HG03558 (cell line): ENCODE measurements around the gene RBKS.
"Not testable (repeated sequence)": the region's sequence is repeated elsewhere in the genome, so short reads cannot be mapped to it uniquely, and the experiment has no call there.

Source experiments
- ATAC-seq: cut with Tn5 transposase; IDR thresholded peaks from one replicate; pipeline ENCODE4 v1.9.1; 2021; ENCODE audit warnings: moderate number of reproducible peaks; ENCODE audit not compliant: unreplicated experiment; ENCODE audit errors: extremely low read depth

Gene RBKS

DNA sequence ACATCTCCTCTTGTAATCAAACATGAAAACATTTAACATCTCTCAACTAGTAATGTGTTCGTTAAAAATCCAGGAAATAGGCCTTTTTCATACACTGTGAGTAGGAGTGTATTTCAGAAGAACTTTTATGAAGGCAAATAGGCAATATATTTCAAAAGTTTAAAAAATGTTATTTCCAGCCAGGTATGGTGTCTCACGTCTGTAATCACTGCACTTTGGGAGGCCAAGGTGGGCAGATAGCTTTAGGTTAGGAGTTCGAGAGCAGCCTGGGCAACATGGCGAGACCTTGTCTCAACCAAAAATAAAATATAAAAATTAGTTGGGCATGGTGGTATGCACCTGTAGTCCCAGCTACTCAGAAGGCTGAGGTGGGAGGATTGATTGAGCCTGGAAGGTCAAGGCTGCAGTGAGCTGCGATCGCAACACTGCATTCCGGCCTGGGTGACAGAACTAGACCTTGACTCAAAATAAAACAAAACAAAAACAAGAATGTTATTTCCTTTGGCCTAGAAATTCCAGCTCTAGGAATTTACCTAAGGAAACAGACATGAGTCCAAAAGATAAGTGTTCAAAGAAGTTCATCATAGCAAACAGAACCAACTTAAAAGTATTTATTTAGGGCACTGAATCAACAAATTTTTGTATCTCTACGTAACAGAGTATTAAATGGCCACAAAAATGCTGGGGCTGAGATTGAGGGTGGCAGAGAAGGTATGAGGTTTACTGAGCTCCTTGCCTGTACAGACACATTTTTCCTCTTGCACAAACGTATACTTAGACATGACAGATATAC lies 14.9 kb downstream of the RBKS start:
- no peak for ATAC-seq

DNA sequence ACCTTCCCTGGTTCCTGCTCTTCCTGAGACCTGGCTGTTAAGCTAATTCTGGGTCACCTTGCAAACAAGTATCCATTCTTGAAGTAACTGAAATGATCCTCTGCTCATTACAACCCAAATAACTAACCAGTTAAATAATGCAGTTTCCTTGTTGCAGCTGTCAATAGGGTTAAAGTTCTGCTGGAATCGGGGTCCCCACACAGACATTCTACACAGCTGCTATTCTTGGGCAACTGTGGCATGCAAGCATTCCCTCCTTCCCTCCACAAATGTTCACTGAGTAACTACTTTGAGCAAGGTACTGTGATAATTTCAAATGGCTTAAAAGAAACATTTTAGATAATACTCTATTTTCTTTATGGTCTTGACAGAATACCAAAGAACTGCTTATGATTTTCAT lies 17.1 kb downstream of the RBKS start:
- no peak for ATAC-seq

- ATAC-seq: no peak
Observed at GRCh38 chr2:27871802-27872201, 18.4 kb downstream of the RBKS start.

GRCh38 chr2:27870724-27871123 lies 19.5 kb downstream of the RBKS start:
- no peak for ATAC-seq

DNA sequence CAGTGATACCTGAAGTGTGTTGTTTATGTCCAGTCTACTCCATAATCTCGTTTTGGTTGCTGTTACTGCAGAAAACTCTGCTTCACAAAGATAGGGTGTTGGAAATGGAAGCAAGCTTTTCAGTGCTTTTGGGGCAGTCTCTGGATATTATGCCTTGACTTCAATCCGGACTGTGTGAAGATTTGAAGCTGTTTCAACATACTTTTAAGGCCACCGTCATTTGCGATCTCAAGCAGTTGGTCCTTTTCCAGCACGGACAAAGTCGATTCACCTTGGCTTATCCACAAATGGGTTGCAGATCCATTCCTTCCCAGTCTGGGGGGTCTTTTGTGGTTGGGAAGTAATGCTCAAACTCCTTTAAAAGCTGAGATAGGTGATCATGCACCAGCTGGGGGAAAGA lies 20.4 kb downstream of the RBKS start:
- ATAC-seq: no peak

- no peak for ATAC-seq
Observed at GRCh38 chr2:27866237-27866636, 23.9 kb downstream of the RBKS start.

DNA sequence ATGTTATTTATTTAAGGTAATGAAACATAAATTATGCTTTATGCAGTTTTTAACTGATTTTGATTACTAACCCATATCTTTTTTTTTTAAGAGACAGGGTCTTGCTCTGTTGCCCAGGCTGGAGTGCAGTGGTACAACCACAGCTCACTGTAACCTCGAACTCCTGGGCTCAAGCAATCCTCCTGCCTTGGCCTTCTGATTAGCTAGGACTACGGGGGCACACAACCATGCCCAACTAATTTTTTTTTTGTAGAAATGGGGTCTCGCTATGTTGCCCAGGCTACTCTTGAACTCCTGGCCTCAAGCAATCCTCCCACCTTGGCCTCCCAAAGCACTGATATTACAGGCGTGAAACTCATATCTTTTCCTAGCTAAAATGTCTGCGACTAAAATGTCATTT lies 26.2 kb downstream of the RBKS start:
- not testable (repeated sequence) for ATAC-seq

- ATAC-seq: no peak
Observed at GRCh38 chr2:27863146-27863545, 27.0 kb downstream of the RBKS start.

DNA sequence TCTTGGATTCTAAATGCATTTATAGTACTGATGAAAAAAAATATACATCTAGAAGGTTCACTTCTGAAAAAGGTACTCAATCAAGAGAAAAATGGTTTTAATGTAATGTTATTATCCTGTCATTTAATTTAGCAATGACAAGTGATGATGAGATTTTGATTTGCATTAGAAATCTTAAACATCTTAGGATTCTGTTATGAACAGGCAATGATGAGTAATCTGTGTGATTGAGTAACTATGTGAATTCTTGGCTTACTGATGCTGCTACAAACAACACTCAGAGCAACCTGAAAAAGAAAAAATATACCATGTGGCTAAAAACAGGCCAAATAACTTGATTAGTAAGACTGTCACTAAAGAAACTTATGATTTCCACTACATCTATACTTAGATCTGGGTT lies 30.1 kb downstream of the RBKS start:
- ATAC-seq: no peak

DNA sequence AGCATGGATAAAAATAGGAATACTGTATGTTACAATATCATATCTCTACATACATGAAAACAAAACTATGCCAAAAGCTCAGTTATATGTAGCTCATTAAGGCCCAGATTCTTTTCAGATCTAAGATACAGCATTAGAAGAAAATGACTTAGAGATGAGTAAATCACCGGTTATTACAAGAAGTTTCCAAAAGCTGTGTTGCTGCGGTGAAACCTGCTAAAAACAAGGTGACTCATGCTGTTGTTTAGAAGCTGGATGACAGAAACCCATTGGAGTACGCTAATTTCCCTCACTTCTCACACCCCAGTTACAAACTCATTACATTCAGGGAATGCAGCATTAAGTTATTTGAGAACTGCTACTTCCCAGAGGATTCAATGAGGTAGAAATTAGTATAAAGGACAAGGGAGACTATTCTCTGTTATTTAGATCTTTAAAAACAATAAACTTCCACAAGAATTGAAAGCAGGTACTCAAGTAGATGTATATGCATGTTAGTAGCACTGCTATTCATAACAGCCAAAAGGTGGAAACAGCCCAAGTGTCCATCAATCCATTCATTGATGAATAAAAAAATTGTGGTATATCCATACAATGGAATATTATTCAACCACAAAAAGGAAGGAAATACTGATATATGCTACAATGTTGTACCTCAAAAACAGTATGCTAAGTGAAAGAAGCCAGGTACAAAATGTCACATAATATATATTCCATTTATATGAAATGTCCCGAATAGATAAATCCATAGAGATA lies 32.6 kb downstream of the RBKS start:
- ATAC-seq: no peak

DNA sequence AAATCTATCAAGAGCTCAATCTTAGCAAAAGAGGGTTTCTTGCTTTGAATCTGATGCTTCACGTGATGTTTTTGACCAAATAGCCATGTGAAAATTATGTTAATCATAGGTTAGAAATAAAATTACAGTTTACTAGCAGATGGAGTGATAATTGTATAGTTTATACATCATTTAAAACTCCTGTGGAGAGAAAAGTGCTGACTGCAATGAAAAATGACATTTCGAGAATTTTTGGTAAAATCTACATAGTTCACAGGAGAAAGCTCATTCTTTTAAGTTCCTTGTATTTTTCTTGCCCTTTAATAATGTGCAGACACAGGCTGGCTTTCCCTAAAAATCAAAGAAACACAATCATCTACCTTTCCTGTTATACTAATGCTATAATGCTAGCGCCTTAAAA lies 33.2 kb downstream of the RBKS start:
- no peak for ATAC-seq

- no peak for ATAC-seq
Observed at GRCh38 chr2:27856386-27856785, 33.8 kb downstream of the RBKS start.

DNA sequence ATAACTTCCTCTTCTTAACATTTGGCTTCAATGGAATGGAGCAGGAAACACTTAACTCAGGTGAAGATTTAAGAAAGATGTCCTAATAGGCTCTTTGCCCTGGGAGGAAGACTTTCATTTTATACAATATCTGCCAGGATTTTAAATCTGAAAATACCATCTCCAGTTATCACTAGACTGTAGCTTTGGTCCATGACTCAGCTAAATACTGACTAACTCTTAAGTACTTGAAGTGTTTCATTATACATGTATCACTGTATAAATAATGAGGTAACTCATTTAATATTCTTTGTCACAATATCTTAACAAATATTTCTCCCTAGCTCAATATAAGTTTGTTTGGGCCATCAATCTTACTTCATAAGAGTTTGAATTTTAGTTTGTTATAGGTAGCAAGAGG lies 34.7 kb downstream of the RBKS start:
- no peak for ATAC-seq

- no peak for ATAC-seq
Observed at GRCh38 chr2:27854229-27854862, 35.8 kb downstream of the RBKS start.

DNA sequence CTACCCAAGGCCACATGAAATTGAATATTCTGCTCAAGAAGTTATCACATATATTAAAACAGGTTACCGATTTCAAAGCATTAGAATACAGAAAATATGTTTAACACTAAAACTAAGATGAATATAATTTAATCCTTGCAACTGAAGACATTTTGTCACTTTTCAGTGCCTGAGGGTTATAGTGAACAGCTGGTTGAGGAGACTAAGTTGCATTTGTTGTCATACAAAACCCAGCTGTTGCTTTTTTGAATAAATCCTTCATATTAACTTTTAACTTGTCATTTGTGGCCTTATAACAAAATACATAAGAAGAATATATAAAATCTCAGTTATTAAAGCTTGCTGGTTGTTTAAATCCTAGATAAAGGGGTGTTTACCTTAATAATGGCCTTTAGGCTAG lies 37.5 kb downstream of the RBKS start:
- ATAC-seq: no peak

GRCh38 chr2:27849558-27850205 lies 40.5 kb downstream of the RBKS start:
- ATAC-seq: no peak

DNA sequence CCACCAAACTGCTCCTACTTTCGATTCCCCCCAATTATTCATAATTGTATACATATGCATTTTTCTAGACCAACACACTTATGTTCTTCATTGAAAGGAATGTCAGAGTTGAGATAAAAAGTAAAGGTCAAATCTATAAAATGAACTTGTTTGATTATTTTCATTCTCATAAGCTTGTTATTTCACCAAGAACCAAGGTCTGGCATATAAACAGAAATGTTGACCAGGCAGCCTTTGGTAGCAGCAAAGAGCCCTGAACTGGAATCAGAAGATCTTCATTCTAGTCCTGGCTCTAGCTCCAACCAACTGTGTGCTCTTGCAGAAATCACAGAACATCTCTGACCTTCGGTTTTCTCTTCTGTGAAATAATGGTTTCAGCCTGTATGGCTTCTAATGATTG lies 42.9 kb downstream of the RBKS start:
- no peak for ATAC-seq

- no peak for ATAC-seq
Observed at GRCh38 chr2:27844821-27845255, 45.3 kb downstream of the RBKS start.

GRCh38 chr2:27843992-27844391 lies 46.2 kb downstream of the RBKS start:
- ATAC-seq: no peak

- ATAC-seq: no peak
Observed at GRCh38 chr2:27842894-27843293, 47.3 kb downstream of the RBKS start.
